Mucosa of stomach (tissue), 1 donor: Measurements from ENCODE around the gene CCNY.

ENCODE experiments used
- H3K27me3 ChIP-seq: one replicate; pipeline ENCODE4 v1.7.0; 2013; ENCODE audit warnings: mild to moderate bottlenecking, low read length; ENCODE audit not compliant: control insufficient read depth, insufficient read depth
- H3K36me3 ChIP-seq: one replicate; pipeline ENCODE4 v1.7.0; 2013; ENCODE audit warnings: low read length; ENCODE audit not compliant: control insufficient read depth, insufficient read depth
- H3K4me1 ChIP-seq: one replicate; pipeline ENCODE4 v1.7.0; 2013; ENCODE audit warnings: mild to moderate bottlenecking, low read length; ENCODE audit not compliant: control insufficient read depth, insufficient read depth
- H3K4me3 ChIP-seq: one replicate; pipeline ENCODE4 v1.7.0; 2013; ENCODE audit warnings: low read length
- H3K9ac ChIP-seq: one replicate; pipeline ENCODE4 v1.7.0; 2013; ENCODE audit warnings: mild to moderate bottlenecking, low read length, moderate library complexity
- H3K9me3 ChIP-seq: one replicate; pipeline ENCODE4 v1.7.0; 2013; ENCODE audit warnings: mild to moderate bottlenecking, low read length, moderate library complexity; ENCODE audit not compliant: control insufficient read depth
- donor health status: Pancreatic carcinoma.

The CCNY gene

GRCh38 chr10:35363587-35363986, 27.3 kb downstream of the CCNY start:
- Histone ChIP-seq H3K9me3 (no peaks in the 10 kb centered on the region), H3K4me1 (peaks cover 36% of the 10 kb centered on the region), H3K9ac (no peak overlapping the region), H3K36me3 (no peaks in the 10 kb centered on the region), H3K4me3 (no peak overlapping the region), H3K27me3 (no peaks in the 10 kb centered on the region)

DNA sequence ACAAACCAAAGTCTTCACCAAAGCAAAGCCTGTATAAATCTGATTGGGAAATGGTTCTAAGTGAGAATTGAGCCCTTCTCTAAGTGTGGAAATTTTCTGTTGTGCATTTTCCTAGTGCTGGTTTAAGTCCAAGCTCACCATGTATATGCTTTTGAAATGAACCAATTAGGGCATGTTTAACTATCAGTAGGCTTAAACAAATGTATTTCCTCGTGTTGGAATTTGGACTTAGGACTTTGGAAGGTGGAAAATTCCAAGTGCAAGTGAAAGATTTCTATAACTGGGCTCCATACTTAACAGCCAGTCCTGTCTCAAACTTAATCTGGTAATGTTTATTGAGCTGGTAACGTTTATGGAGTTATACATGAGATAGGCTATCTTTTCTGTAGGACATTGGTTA, 28.5 kb downstream of the CCNY start:
- Histone ChIP-seq H3K4me1 (peaks cover 43% of the 10 kb centered on the region), H3K9ac (no peak overlapping the region), H3K9me3 (no peaks in the 10 kb centered on the region), H3K36me3 (no peaks in the 10 kb centered on the region), H3K4me3 (no peak overlapping the region), H3K27me3 (no peaks in the 10 kb centered on the region)

- Histone ChIP-seq H3K4me3 (no peak overlapping the region), H3K9me3 (no peaks in the 10 kb centered on the region), H3K27me3 (no peaks in the 10 kb centered on the region), H3K36me3 (no peaks in the 10 kb centered on the region), H3K4me1 (peaks cover 43% of the 10 kb centered on the region), H3K9ac (no peak overlapping the region)
Observed at GRCh38 chr10:35365994-35366393, 29.7 kb downstream of the CCNY start.

GRCh38 chr10:35367107-35367859, 31.0 kb downstream of the CCNY start:
- no peak overlapping the region for H3K4me3 ChIP-seq
- H3K9ac ChIP-seq = no peak overlapping the region
- peaks cover 54% of the 10 kb centered on the region for H3K4me1 ChIP-seq
- H3K9me3 ChIP-seq = no peaks in the 10 kb centered on the region
- H3K27me3 ChIP-seq = no peaks in the 10 kb centered on the region
- H3K36me3 ChIP-seq = no peaks in the 10 kb centered on the region

- Histone ChIP-seq H3K27me3 (no peaks in the 10 kb centered on the region), H3K36me3 (no peaks in the 10 kb centered on the region), H3K4me3 (no peak overlapping the region), H3K9ac (no peak overlapping the region), H3K9me3 (no peaks in the 10 kb centered on the region), H3K4me1 (peaks cover 56% of the 10 kb centered on the region)
Observed at GRCh38 chr10:35367982-35368381, 31.7 kb downstream of the CCNY start.

DNA sequence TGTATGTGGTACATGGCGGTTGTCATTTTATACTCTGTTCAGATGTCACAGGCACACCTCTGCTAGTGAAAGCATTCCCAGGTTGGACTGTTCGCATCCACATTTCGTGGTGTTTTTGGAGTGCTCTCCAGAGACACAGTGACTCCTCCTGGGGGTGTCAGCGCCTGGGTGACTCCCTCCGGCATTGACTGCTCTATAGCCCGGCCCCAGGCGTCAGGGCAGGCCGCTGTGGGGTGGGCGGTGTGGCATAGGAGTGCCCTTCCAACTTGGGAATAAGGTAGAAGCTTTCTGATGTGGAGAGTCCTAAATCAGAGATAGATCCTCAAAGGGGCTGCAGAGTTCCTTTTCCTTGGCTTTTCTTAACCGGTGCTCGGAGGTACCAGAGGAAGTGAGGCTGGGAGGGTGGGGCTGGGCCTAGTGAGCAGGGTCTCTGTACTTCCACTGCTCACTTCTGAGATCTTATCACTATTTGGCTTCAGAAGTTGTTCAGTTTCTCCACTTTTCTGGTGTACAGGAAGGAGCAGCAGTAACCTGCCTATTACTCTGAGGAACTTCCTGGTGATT, 32.3 kb downstream of the CCNY start:
- Histone ChIP-seq H3K4me3 (no peak overlapping the region), H3K9me3 (no peaks in the 10 kb centered on the region), H3K36me3 (no peaks in the 10 kb centered on the region), H3K9ac (no peak overlapping the region), H3K4me1 (peaks cover 52% of the 10 kb centered on the region), H3K27me3 (no peaks in the 10 kb centered on the region)

DNA sequence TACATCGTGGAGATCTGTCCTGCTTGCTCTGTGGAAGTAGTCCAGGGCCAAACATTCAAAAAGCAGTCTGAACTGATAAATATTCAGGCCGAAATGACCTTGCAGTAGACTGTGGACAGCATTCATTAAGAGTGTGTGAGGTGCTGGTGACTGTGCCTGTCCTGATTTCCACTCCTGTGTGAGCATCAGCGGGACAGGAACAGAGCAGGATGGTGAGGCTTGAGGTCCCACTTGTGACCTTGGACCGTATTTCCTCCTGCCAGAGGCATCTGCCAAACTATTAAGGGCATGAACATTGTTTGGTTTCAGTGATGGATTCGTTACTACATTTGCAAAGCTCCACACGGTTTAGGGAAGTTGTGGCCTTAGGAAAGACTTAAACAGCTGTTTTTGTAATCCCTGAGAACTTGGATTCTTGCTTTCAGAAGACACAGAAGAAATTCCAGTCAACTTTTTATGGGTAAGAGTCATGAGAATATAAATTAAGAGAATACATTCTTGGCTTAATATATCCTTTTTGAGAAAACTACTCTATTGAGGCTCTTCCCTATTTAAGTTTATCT, 32.8 kb downstream of the CCNY start:
- no peak overlapping the region for H3K9ac ChIP-seq
- H3K9me3 ChIP-seq = no peaks in the 10 kb centered on the region
- no peaks in the 10 kb centered on the region for H3K36me3 ChIP-seq
- H3K27me3 ChIP-seq = no peaks in the 10 kb centered on the region
- H3K4me3 ChIP-seq = no peak overlapping the region
- H3K4me1 ChIP-seq = peaks cover 47% of the 10 kb centered on the region

- Histone ChIP-seq H3K9ac (no peak overlapping the region), H3K4me3 (no peak overlapping the region), H3K27me3 (no peaks in the 10 kb centered on the region), H3K36me3 (no peaks in the 10 kb centered on the region), H3K9me3 (no peaks in the 10 kb centered on the region), H3K4me1 (peaks cover 32% of the 10 kb centered on the region)
Observed at GRCh38 chr10:35371731-35372130, 35.4 kb downstream of the CCNY start.

GRCh38 chr10:35372329-35372728, 36.0 kb downstream of the CCNY start:
- no peak overlapping the region for H3K4me3 ChIP-seq
- no peaks in the 10 kb centered on the region for H3K36me3 ChIP-seq
- H3K9ac ChIP-seq = no peak overlapping the region
- peaks cover 32% of the 10 kb centered on the region for H3K4me1 ChIP-seq
- no peaks in the 10 kb centered on the region for H3K27me3 ChIP-seq
- no peaks in the 10 kb centered on the region for H3K9me3 ChIP-seq

GRCh38 chr10:35375091-35375765, 38.9 kb downstream of the CCNY start:
- Histone ChIP-seq H3K9me3 (no peaks in the 10 kb centered on the region), H3K27me3 (no peaks in the 10 kb centered on the region), H3K4me3 (no peak overlapping the region), H3K4me1 (peaks cover 31% of the 10 kb centered on the region), H3K9ac (no peak overlapping the region), H3K36me3 (no peaks in the 10 kb centered on the region)

DNA sequence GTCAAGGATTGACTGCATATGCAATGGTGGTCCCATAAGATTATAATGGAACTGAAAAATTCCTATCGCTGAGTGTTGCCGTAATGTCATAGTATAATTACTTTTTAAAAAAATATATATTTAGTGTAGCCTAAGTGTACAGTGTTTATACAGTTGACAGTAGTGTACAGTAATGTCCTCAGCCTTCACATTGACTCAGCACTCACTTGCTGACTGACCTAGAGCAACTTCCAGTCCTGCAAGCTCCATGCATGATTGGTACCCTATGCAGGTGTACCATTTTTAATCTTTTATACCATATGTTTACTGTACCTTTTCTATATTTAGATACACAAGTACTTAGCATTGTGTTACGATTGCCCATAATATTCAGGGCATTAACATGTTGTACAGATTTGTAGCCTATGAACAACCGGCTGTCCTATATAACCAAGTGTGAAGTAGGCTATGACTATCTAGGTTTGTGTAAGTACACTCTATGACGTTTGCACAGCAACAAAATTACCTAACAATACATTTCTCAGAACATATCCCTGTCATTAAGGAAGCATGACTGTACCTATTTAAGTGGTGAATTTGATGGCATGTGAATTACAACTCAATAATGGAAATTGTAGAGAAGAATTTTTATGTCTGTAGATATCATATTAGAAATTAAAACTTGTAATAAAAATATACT, 40.9 kb downstream of the CCNY start:
- Histone ChIP-seq H3K4me1 (peaks cover 21% of the 10 kb centered on the region), H3K36me3 (no peaks in the 10 kb centered on the region), H3K9me3 (no peaks in the 10 kb centered on the region), H3K27me3 (no peaks in the 10 kb centered on the region), H3K4me3 (no peak overlapping the region), H3K9ac (no peak overlapping the region)
